OCI-LY3 (cell line): ENCODE results near the gene TBXAS1.

Experiments
- H2AFZ ChIP-seq: fragments of 200-600, 300-600 bp; shearing (Covaris generic); 2 replicates; pipeline ENCODE4 v1.6.0; 2014; ENCODE audit warnings: antibody characterized with exemption, low read depth, low read length
- H3K27ac ChIP-seq: fragments of 200-600, 300-600 bp; sonication (generic); 2 replicates; pipeline ENCODE4 v1.5.1; 2014; ENCODE audit warnings: mild to moderate bottlenecking, low read length, moderate library complexity, mixed read lengths
- H3K27me3 ChIP-seq: fragments of 200-600, 300-600 bp; sonication (generic); 2 replicates; pipeline ENCODE4 v1.6.1; 2014; ENCODE audit warnings: low read depth, low read length, mixed read lengths
- H3K36me3 ChIP-seq: fragments of 200-600, 300-600 bp; sonication (generic); replicated peaks from 2 replicates; pipeline ENCODE3; 2014; ENCODE audit warnings: low read depth, low read length, mixed read lengths
- H3K4me1 ChIP-seq: fragments of 300-600, 200-600 bp; sonication (generic); 2 replicates; pipeline ENCODE4 v1.6.1; 2014; ENCODE audit warnings: low read length, mixed read lengths
- H3K4me2 ChIP-seq: fragments of 200-600, 300-600 bp; sonication (generic); 2 replicates; pipeline ENCODE4 v1.6.1; 2014; ENCODE audit warnings: low read length, mixed read lengths
- H3K4me3 ChIP-seq: fragments of 300-600, 200-600 bp; sonication (generic); 2 replicates; pipeline ENCODE4 v1.5.1; 2014; ENCODE audit warnings: antibody characterized with exemption, mild to moderate bottlenecking, low read length, moderate library complexity
- H3K79me2 ChIP-seq: fragments of 300-600, 200-600 bp; shearing (Covaris generic); 2 replicates; pipeline ENCODE4 v1.6.1; 2014; ENCODE audit warnings: mild to moderate bottlenecking, low read length, mixed read lengths
- H3K9ac ChIP-seq: fragments of 300-600, 200-600 bp; shearing (Covaris generic); 2 replicates; pipeline ENCODE4 v1.6.0; 2014; ENCODE audit warnings: mild to moderate bottlenecking, low read length, moderate library complexity
- H3K9me3 ChIP-seq: fragments of 200-600, 300-600 bp; shearing (Covaris generic); 2 replicates; pipeline ENCODE4 v1.6.1; 2014; ENCODE audit warnings: low read length, mixed read lengths; ENCODE audit not compliant: insufficient read depth
- H4K20me1 ChIP-seq: fragments of 200-600, 300-600 bp; sonication (generic); 2 replicates; pipeline ENCODE4 v1.6.1; 2016; ENCODE audit warnings: low read length, mixed read lengths; ENCODE audit not compliant: insufficient read depth
- EZH2phosphoT487 ChIP-seq: fragments of 200-600 bp; shearing (Covaris generic); IDR thresholded peaks from 2 replicates; pipeline ENCODE4 v1.6.1; 2018; ENCODE audit warnings: antibody characterized with exemption, mixed run types, low read depth
- TF ChIP-seq, protein P1 (sequence below): fragments of 200-600, 300-600 bp; sonication (generic); IDR thresholded peaks from 2 replicates; pipeline ENCODE4 v1.5.1; 2014; ENCODE audit warnings: antibody characterized with exemption, low read length, low read depth

The TBXAS1 gene

DNA sequence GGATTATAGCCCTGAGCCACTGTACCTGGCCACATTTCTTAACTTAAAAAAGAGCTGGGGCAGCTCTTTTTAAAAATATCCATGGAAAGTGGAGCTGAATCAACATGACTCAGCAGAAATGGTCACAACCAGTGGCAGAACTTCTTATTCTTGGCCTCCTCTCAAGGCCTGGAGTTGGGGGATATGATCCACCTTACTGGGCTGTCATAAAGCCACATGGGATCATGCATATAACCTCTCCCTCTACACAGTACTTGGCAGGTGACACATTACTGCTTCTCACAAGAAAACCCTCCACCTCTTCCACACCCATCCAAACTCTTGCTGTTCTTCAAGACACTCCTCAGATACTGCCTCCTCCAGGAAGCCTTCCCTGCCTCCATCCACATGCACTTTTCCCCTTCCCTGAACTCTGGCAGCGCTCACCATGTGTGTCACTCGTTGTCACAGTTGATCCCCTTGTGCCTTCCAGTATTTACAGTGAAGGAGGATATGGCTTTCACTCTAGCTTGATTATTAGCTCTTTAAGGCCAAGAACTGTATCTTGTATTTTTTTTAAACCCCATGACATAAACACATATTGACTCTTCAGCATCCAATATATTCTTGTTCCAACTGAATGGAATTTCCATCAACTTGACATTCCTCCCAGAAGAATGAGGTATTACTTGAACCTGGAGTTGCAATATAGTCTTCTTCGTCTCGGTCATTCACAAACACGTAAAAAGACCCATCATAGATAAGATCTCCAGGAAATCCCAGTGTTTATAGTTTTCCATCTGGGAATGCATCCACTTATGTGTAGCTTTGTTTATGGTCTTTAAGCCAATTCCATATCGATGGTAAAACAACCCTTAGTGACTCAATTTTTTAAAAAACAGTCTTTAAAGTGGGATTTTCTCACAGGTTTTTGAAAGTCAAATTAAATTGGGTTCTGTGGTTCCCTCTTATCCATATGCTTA is 85.5 kb downstream of the TBXAS1 start:
- no peak overlapping the region for H3K27ac ChIP-seq
- H3K36me3 ChIP-seq: no peaks in the 10 kb centered on the region
- no peaks in the 10 kb centered on the region for H3K9me3 ChIP-seq
- H2AFZ ChIP-seq: no peak overlapping the region
- no peaks in the 10 kb centered on the region for H4K20me1 ChIP-seq
- no peak overlapping the region for H3K9ac ChIP-seq
- peaks cover 39% of the 10 kb centered on the region for H3K27me3 ChIP-seq
- H3K79me2 ChIP-seq: no peaks in the 10 kb centered on the region
- peaks cover 15% of the 10 kb centered on the region for H3K4me1 ChIP-seq
- H3K4me3 ChIP-seq: no peak overlapping the region
- no peak overlapping the region for H3K4me2 ChIP-seq
- TF ChIP-seq, protein P1, sequence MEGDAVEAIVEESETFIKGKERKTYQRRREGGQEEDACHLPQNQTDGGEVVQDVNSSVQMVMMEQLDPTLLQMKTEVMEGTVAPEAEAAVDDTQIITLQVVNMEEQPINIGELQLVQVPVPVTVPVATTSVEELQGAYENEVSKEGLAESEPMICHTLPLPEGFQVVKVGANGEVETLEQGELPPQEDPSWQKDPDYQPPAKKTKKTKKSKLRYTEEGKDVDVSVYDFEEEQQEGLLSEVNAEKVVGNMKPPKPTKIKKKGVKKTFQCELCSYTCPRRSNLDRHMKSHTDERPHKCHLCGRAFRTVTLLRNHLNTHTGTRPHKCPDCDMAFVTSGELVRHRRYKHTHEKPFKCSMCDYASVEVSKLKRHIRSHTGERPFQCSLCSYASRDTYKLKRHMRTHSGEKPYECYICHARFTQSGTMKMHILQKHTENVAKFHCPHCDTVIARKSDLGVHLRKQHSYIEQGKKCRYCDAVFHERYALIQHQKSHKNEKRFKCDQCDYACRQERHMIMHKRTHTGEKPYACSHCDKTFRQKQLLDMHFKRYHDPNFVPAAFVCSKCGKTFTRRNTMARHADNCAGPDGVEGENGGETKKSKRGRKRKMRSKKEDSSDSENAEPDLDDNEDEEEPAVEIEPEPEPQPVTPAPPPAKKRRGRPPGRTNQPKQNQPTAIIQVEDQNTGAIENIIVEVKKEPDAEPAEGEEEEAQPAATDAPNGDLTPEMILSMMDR: no peak
- TF ChIP-seq EZH2phosphoT487: no peak

DNA sequence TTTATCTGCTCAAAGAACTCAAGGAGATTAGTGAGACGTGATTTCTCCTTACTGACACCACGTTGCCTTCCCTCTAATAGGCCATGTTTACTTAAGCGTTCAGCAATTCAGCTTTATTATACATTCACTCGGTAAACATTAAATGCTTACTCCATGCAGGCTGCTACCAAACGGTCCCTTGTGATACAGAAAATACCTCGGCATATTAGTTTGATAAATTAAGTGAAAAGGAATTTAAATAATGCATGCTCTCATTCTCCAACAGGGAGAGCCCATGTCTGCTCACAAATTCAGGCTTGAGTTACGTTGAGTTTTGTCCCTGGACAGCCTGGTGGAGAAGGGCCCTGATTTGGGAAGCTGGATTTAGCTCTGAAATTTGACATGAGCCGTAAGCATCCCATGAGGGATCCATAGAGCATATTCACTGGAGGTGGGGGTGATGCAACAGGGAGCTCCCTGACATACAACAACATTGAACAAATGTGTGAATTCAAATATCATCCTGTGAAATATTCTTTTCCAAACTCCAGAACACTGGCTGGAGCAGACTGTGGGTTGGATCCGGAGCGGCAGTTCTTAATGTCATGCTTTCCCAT is 86.3 kb downstream of the TBXAS1 start:
- H2AFZ ChIP-seq: no peak overlapping the region
- no peak overlapping the region for H3K27ac ChIP-seq
- H3K9me3 ChIP-seq: no peaks in the 10 kb centered on the region
- peaks cover 39% of the 10 kb centered on the region for H3K27me3 ChIP-seq
- H4K20me1 ChIP-seq: no peaks in the 10 kb centered on the region
- peaks cover 15% of the 10 kb centered on the region for H3K4me1 ChIP-seq
- H3K79me2 ChIP-seq: no peaks in the 10 kb centered on the region
- H3K4me3 ChIP-seq: no peak overlapping the region
- no peak for TF ChIP-seq EZH2phosphoT487
- TF ChIP-seq, protein P1: no peak
- no peaks in the 10 kb centered on the region for H3K36me3 ChIP-seq
- no peak overlapping the region for H3K9ac ChIP-seq
- H3K4me2 ChIP-seq: no peak overlapping the region

DNA sequence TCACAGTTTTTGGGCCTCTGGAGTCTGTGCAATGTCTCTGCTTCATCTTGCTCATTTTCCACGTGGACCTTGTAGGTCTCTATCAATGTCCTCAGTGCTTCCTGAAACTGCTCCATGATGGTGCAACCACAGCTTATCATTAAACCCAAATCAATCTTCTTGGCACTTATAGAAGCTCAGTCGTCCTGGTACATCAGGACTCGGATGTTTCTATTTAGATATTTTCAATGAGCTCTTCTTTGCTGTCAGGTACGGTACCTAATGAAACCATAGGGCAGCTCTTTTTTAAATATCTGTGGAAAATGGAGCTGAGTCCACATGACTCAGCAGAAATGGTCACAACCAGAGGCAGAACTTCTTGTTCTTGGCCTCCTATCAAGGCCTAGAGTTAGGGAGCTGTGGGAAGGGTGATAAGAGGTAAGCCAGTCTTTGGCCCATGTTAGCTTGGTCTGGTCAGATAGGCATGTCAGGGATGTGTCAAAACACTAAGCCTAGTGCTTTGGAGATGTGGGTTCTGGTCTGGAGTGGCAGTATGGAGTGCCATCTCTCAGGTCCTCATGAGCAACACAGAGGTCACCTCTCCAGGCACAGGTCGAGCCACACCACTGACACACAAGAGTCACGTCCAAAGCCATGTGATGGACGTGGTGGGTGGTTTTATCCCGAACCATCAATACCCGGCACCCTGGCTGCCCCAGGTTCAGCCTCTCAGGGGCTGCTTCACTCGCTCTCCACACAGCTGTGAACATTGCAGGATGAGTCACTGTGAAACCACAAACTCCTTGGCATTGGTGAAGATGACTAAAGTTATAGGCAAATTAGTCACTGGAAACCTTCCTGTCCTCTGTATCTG is 87.0 kb downstream of the TBXAS1 start:
- TF ChIP-seq, protein P1: no peak
- TF ChIP-seq EZH2phosphoT487: no peak
- no peak overlapping the region for H3K27ac ChIP-seq
- H3K79me2 ChIP-seq: no peaks in the 10 kb centered on the region
- H3K4me2 ChIP-seq: peak overlapping the region; percentile 39
- H3K4me3 ChIP-seq: peak overlapping the region; percentile 7; the same call in 1 of the 2 replicates
- no peaks in the 10 kb centered on the region for H3K9me3 ChIP-seq
- no peaks in the 10 kb centered on the region for H3K36me3 ChIP-seq
- peaks cover 44% of the 10 kb centered on the region for H3K27me3 ChIP-seq
- H4K20me1 ChIP-seq: no peaks in the 10 kb centered on the region
- no peak overlapping the region for H2AFZ ChIP-seq
- peaks cover 15% of the 10 kb centered on the region for H3K4me1 ChIP-seq
- H3K9ac ChIP-seq: no peak overlapping the region
